PFSK-1 (cell line): ENCODE data around the gene DPP6.

Experiments used
- FOXP2 ChIP-seq: optimal IDR thresholded peaks from 2 replicates; pipeline ENCODE3; 2011; ENCODE audit warnings: borderline replicate concordance, control low read depth, inconsistent platforms; ENCODE audit not compliant: insufficient read depth; ENCODE audit errors: extremely low read length, extremely low read depth
- POLR2AphosphoS5 ChIP-seq: IDR thresholded peaks from 2 replicates; pipeline ENCODE4 v1.6.1; 2012; ENCODE audit warnings: low read depth, mild to moderate bottlenecking, control low read depth, low read length, moderate library complexity
- REST ChIP-seq, 2 experiments: IDR thresholded peaks; 2 replicates each; pipeline versions ENCODE4 v1.6.1 to v1.8.0; 2011 to 2012; ENCODE audit warnings: low read depth in 2 of 2, low read length in 2 of 2, control low read depth in 1 of 2, inconsistent platforms in 1 of 2, mild to moderate bottlenecking in 1 of 2, moderate library complexity in 1 of 2; ENCODE audit not compliant: insufficient read depth in 1 of 2
- SIN3A ChIP-seq: IDR thresholded peaks from 2 replicates; pipeline ENCODE4 v1.6.1; 2012; ENCODE audit warnings: mild to moderate bottlenecking, low read length, moderate library complexity, borderline replicate concordance; ENCODE audit not compliant: insufficient read depth
- TAF1 ChIP-seq: IDR thresholded peaks from 2 replicates; pipeline ENCODE4 v1.6.1; 2012; ENCODE audit warnings: low read length, control low read depth, borderline replicate concordance; ENCODE audit not compliant: insufficient read depth

DPP6 gene

GRCh38 chr7:154255324-154255723 lies 203.1 kb downstream of the DPP6 start:
- no peak for TF ChIP-seq REST (IDR thresholded peaks at IDR 0.05; ENCODE audit: insufficient read depth in 1 of 2, low read depth in 2 of 2, low read length in 2 of 2)
- no peak for TF ChIP-seq SIN3A
- TF ChIP-seq POLR2AphosphoS5: no peak
- TF ChIP-seq FOXP2: no peak
- no peak for TF ChIP-seq TAF1

- TF ChIP-seq POLR2AphosphoS5 (no peak), FOXP2 (no peak)
Observed at GRCh38 chr7:154256150-154256549, 204.0 kb downstream of the DPP6 start.

- TF ChIP-seq POLR2AphosphoS5: no peak
- TF ChIP-seq TAF1: no peak
- TF ChIP-seq REST (IDR thresholded peaks at IDR 0.05; ENCODE audit: insufficient read depth in 1 of 2, low read depth in 2 of 2, low read length in 2 of 2): no peak
- no peak for TF ChIP-seq SIN3A
- no peak for TF ChIP-seq FOXP2
Observed at GRCh38 chr7:154259396-154259795, 207.2 kb downstream of the DPP6 start.

GRCh38 chr7:154287356-154287755 lies 235.2 kb downstream of the DPP6 start:
- TF ChIP-seq SIN3A (no peak), FOXP2 (no peak), TAF1 (no peak), POLR2AphosphoS5 (no peak), REST (IDR thresholded peaks at IDR 0.05; ENCODE audit: insufficient read depth in 1 of 2, low read depth in 2 of 2, low read length in 2 of 2) (no peak)

- TF ChIP-seq TAF1 (no peak), POLR2AphosphoS5 (no peak), FOXP2 (no peak), SIN3A (no peak), REST (IDR thresholded peaks at IDR 0.05; ENCODE audit: insufficient read depth in 1 of 2, low read depth in 2 of 2, low read length in 2 of 2) (no peak)
Observed at GRCh38 chr7:154289119-154289518, 236.9 kb downstream of the DPP6 start.

- TF ChIP-seq SIN3A (no peak), FOXP2 (no peak), REST (IDR thresholded peaks at IDR 0.05; ENCODE audit: insufficient read depth in 1 of 2, low read depth in 2 of 2, low read length in 2 of 2) (no peak), TAF1 (no peak), POLR2AphosphoS5 (no peak)
Observed at GRCh38 chr7:154296443-154296842, 244.2 kb downstream of the DPP6 start.
